Smooth muscle cell (in vitro differentiated cells): ENCODE results near the gene LGALS12. TPM values are rescaled to one million over a fixed set of nuclear protein-coding genes. Genes with fewer than 3 reads are reported as not detected.
"Not testable (repeated sequence)": the region's sequence is repeated elsewhere in the genome, so short reads cannot be mapped to it uniquely, and the experiment has no call there.

Experiments used
- DNase-seq: peaks from one replicate; lab custom pipeline; 2025; ENCODE audit not compliant: unreplicated experiment; lab: John Stamatoyannopoulos, UW
- H2AFZ ChIP-seq: fragments of 200-600 bp; sonication (generic); 2 replicates; pipeline ENCODE4 v1.6.0; 2016; ENCODE audit warnings: antibody characterized with exemption, low read depth, mild to moderate bottlenecking
- H3F3A ChIP-seq: fragments of 200-600 bp; sonication (generic); 2 replicates; pipeline ENCODE4 v1.6.0; 2017; ENCODE audit warnings: antibody characterized with exemption, low read depth
- H3K27ac ChIP-seq: fragments of 200-600 bp; sonication (generic); 2 replicates; pipeline ENCODE4 v1.5.1; 2016; ENCODE audit warnings: low read depth, mild to moderate bottlenecking
- H3K27me3 ChIP-seq: fragments of 200-600 bp; sonication (generic); 2 replicates; pipeline ENCODE4 v1.6.1; 2016; ENCODE audit warnings: low read depth, mild to moderate bottlenecking
- H3K36me3 ChIP-seq: fragments of 200-600 bp; sonication (generic); 2 replicates; pipeline ENCODE4 v1.5.1; 2016; ENCODE audit warnings: low read depth
- H3K4me1 ChIP-seq: fragments of 200-600 bp; sonication (generic); 2 replicates; pipeline ENCODE4 v1.5.1; 2016; ENCODE audit warnings: low read depth
- H3K4me2 ChIP-seq: fragments of 200-600 bp; sonication (generic); 2 replicates; pipeline ENCODE4 v1.6.0; 2016; ENCODE audit warnings: mild to moderate bottlenecking
- H3K4me3 ChIP-seq: fragments of 200-600 bp; sonication (generic); 2 replicates; pipeline ENCODE4 v1.5.1; 2016; ENCODE audit warnings: mild to moderate bottlenecking
- H3K79me2 ChIP-seq: fragments of 200-600 bp; sonication (generic); 2 replicates; pipeline ENCODE4 v1.6.0; 2016; ENCODE audit warnings: low read depth, mild to moderate bottlenecking
- H3K9ac ChIP-seq: fragments of 200-600 bp; sonication (generic); 2 replicates; pipeline ENCODE4 v1.6.0; 2016; ENCODE audit warnings: low read depth
- H3K9me3 ChIP-seq: fragments of 200-600 bp; sonication (generic); replicated peaks from 2 replicates; pipeline ENCODE4 v1.5.1; 2016; ENCODE audit warnings: low read depth
- H4K20me1 ChIP-seq: fragments of 200-600 bp; sonication (generic); 2 replicates; pipeline ENCODE4 v1.6.0; 2016; ENCODE audit warnings: low read depth
- WGBS: methylation state at CpG from one replicate; pipeline ENCODE4 v1.1.7; 2016; ENCODE audit warnings: low lambda C conversion rate; 5-methylcytosine and 5-hydroxymethylcytosine counted together
- polyA plus RNA-seq: library from polyadenylated mRNA; unstranded; fragments of >200 nt; fragmentation: Nextera tagmentation; extraction: Ambion mirVana; gene quantifications from 2 replicates; pipeline ENCODE4 v1.2.1, GENCODE V29; 2016
- total RNA-seq: library from RNA; depleted of rRNA; stranded (reverse); fragments of >200 nt; gene quantifications from 2 replicates; pipeline ENCODE4 v1.2.3, GENCODE V29; 2014
- TF ChIP-seq, protein P1 (sequence below): fragments of 200-600 bp; sonication (generic); IDR thresholded peaks from 2 replicates; pipeline ENCODE4 v1.5.1; 2017; ENCODE audit warnings: borderline replicate concordance, mild to moderate bottlenecking, antibody characterized with exemption; ENCODE audit not compliant: insufficient read depth, poor library complexity, severe bottlenecking

The LGALS12 gene
- total and polyA plus RNA-seq, 2 experiments from 2014 or later = not detected

GRCh38 chr11:63547061-63547460, 41.2 kb downstream of the LGALS12 start:
- Histone ChIP-seq H3K4me1 (no peaks in the 10 kb centered on the region), H3F3A (no peaks in the 10 kb centered on the region), H3K4me3 (no peak overlapping the region), H3K36me3 (no peaks in the 10 kb centered on the region), H3K9me3 (no peaks in the 10 kb centered on the region), H3K27ac (no peak overlapping the region), H3K9ac (no peak overlapping the region), H2AFZ (no peak overlapping the region), H3K79me2 (no peaks in the 10 kb centered on the region), H4K20me1 (no peaks in the 10 kb centered on the region), H3K4me2 (no peak overlapping the region), H3K27me3 (no peaks in the 10 kb centered on the region)
- WGBS = 85% methylated on average over 1 of the region's 1 CpG
- DNase-seq = no peak
- TF ChIP-seq, protein P1, sequence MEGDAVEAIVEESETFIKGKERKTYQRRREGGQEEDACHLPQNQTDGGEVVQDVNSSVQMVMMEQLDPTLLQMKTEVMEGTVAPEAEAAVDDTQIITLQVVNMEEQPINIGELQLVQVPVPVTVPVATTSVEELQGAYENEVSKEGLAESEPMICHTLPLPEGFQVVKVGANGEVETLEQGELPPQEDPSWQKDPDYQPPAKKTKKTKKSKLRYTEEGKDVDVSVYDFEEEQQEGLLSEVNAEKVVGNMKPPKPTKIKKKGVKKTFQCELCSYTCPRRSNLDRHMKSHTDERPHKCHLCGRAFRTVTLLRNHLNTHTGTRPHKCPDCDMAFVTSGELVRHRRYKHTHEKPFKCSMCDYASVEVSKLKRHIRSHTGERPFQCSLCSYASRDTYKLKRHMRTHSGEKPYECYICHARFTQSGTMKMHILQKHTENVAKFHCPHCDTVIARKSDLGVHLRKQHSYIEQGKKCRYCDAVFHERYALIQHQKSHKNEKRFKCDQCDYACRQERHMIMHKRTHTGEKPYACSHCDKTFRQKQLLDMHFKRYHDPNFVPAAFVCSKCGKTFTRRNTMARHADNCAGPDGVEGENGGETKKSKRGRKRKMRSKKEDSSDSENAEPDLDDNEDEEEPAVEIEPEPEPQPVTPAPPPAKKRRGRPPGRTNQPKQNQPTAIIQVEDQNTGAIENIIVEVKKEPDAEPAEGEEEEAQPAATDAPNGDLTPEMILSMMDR = no peak

DNA sequence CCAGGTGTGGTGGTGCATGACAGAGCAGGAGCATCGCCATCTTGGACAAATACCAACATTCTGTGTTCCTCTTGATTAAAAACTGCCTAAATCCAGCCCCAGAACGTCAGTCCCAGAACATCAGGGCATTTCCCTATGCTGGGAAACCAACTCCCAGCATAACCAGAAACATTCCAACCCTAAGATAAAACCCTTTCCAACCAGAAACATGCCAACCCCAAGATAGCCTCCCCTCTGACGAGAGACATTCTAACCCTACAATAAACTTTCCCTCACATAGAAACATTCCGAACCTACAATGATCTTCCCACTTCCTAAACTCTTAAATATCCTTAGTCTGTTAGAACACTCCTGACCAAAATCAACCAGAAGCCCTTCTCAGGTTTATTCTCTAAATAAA, 42.3 kb downstream of the LGALS12 start:
- H3K4me2 ChIP-seq = no peak overlapping the region
- no peak for DNase-seq
- 42% methylated on average over 4 of the region's 4 CpGs for WGBS
- no peak overlapping the region for H3K4me3 ChIP-seq
- no peaks in the 10 kb centered on the region for H3F3A ChIP-seq
- H3K27me3 ChIP-seq = no peaks in the 10 kb centered on the region
- no peaks in the 10 kb centered on the region for H3K79me2 ChIP-seq
- H2AFZ ChIP-seq = no peak overlapping the region
- H3K4me1 ChIP-seq = no peaks in the 10 kb centered on the region
- no peak overlapping the region for H3K27ac ChIP-seq
- no peak overlapping the region for H3K9ac ChIP-seq
- no peaks in the 10 kb centered on the region for H4K20me1 ChIP-seq
- no peaks in the 10 kb centered on the region for H3K9me3 ChIP-seq
- TF ChIP-seq, protein P1 = no peak
- H3K36me3 ChIP-seq = no peaks in the 10 kb centered on the region

DNA sequence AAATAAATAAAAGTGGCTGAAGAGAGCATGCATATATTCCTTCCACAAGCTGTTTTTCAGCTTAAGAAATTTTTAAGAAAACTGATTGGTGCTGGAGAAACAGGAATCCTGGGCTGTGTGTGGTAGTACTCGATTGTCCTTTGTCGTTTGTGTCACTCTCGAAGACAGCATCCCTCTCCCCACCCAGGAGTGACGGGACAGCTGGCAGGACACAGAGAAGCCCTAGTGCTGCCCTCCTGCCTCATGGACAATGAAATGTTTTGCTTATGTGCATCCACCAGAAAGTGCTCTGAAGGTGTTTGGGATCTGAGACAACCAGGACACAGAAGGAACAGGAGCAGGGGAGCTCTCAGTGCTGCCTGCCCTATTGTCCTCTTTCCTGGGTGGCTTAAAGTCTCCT, 43.5 kb downstream of the LGALS12 start:
- H4K20me1 ChIP-seq = no peaks in the 10 kb centered on the region
- H3K9ac ChIP-seq = no peak overlapping the region
- H3K36me3 ChIP-seq = no peaks in the 10 kb centered on the region
- no peak overlapping the region for H3K4me2 ChIP-seq
- no peak for DNase-seq
- H3K27ac ChIP-seq = no peak overlapping the region
- 98% methylated on average over 4 of the region's 4 CpGs for WGBS
- H3K4me1 ChIP-seq = no peaks in the 10 kb centered on the region
- H3K27me3 ChIP-seq = no peaks in the 10 kb centered on the region
- H3F3A ChIP-seq = no peaks in the 10 kb centered on the region
- no peaks in the 10 kb centered on the region for H3K9me3 ChIP-seq
- H3K79me2 ChIP-seq = no peaks in the 10 kb centered on the region
- H2AFZ ChIP-seq = no peak overlapping the region
- TF ChIP-seq, protein P1 = no peak
- no peak overlapping the region for H3K4me3 ChIP-seq

DNA sequence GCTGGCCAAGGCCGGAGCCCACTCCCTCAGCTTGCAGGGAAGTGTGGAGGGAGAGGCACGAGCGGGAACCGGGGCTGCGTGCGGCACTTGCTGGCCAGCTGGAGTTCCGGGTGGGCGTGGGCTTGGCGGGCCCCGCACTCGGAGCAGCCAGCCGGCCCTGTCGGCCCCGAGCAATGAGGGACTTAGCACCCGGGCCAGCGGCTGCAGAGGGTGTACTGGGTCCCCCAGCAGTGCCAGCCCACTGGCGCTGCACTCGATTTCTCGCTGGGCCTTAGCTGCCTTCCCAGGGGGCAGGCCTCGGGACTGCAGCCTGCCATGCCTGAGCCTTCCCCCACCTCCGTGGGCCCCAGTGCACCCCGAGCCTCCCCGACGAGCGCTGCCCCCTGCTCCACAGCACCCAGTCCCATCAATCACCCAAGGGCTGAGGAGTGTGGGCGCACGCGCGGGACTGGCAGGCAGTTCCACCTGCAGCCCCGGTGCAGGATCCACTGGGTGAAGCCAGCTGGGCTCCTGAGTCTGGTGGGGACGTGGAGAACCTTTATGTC, 44.3 kb downstream of the LGALS12 start:
- H3K4me1 ChIP-seq, H3F3A ChIP-seq, DNase-seq, H3K9ac ChIP-seq, H2AFZ ChIP-seq, H3K36me3 ChIP-seq, H3K4me2 ChIP-seq, H4K20me1 ChIP-seq, H3K9me3 ChIP-seq, H3K27me3 ChIP-seq, H3K27ac ChIP-seq, H3K79me2 ChIP-seq, H3K4me3 ChIP-seq: not testable (repeated sequence)
- WGBS = 98% methylated on average over 30 of the region's 31 CpGs
